GM21360 (cell line): ENCODE data around the gene OPA1.

Source experiments
- ATAC-seq: cut with Tn5 transposase; IDR thresholded peaks from one replicate; pipeline ENCODE4 v1.9.1; 2021; ENCODE audit warnings: mild to moderate bottlenecking, moderate library complexity; ENCODE audit not compliant: unreplicated experiment

The OPA1 gene

GRCh38 chr3:193734737-193735366, 141.8 kb downstream of the OPA1 start:
- ATAC-seq: no peak

GRCh38 chr3:193735850-193736249, 142.8 kb downstream of the OPA1 start:
- ATAC-seq: no peak

DNA sequence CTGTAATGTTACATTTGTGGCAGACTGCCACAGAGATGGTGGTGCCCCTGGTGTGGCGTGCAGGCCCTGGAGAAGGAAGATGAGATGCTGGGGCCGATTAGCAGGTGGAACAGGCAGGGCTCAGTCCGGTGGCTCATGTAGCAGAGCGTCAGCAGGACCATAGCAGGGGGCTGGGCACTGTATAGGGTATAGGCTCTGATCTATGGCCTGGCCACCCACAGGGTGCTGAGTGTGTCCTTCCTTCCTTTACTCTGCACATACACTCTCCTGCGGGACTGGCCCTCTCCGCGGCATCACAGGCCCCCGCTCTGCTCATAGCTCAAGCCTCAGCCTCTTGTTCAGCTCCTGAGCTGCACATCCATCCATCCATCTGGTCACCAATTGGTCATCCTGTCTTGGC, 143.6 kb downstream of the OPA1 start:
- ATAC-seq: no peak

DNA sequence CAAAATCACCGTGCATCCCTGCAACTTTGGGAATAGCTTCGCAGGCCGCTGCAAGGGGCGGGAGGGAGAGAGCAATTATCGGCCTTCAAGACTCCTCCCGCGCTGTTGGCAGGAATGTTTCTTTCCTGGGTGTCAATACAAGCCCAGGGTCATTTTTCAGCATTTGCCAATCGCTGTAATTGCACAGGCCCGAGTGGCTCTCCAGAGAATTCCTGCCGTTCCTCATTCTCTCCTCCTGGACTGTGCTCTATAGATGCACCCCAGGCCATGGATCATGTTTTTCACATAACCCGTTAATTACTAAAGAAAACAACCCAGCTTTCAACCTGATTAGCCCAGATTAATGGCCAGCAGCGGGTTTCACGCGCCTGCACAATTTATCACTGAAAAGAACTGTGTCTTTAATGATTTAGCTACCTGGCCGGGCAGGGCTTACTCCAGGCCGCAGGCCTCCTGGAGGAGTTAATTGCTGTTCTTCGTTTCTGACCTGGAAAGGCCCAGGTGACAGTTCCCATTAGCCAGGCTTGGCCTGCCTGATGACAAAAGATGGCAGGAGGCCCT, 144.3 kb downstream of the OPA1 start:
- no peak for ATAC-seq

DNA sequence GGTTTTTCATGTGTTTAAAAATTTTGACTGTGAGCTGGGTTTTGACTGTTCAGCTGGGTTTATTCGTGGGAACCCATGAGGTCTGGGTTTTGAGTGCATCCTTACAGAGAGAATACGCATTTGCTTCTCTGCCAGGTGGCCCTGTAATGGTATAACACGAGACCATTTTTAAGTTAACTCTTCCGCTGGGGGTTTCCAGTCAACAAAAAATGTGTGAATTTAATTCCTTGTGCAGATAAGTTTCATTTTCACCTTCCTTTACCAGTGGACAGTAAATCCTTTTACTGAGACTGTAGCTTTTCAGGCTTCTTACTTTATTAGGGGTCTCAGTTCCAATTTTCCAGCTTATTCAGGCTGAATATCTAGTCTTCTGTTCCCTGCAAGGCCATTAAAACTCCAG, 149.6 kb downstream of the OPA1 start:
- peak; percentile 83 for ATAC-seq

DNA sequence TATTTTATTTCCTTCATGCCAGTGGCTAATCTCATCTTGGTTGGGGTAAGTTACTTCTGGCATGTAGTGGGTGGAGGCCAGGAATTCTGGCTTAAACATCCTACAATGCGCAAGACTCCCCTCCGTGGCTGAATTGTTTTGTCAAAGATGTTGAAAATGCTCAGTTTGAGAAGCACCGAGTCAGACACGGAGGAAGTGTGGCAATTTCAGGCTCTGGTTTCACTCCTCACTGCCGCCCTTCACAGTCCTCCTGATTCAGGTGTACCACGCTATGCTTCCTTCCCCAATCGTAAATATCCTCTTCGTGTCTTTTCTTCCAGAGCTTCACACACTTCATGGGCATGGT, 150.7 kb downstream of the OPA1 start:
- peak; percentile 57 for ATAC-seq

DNA sequence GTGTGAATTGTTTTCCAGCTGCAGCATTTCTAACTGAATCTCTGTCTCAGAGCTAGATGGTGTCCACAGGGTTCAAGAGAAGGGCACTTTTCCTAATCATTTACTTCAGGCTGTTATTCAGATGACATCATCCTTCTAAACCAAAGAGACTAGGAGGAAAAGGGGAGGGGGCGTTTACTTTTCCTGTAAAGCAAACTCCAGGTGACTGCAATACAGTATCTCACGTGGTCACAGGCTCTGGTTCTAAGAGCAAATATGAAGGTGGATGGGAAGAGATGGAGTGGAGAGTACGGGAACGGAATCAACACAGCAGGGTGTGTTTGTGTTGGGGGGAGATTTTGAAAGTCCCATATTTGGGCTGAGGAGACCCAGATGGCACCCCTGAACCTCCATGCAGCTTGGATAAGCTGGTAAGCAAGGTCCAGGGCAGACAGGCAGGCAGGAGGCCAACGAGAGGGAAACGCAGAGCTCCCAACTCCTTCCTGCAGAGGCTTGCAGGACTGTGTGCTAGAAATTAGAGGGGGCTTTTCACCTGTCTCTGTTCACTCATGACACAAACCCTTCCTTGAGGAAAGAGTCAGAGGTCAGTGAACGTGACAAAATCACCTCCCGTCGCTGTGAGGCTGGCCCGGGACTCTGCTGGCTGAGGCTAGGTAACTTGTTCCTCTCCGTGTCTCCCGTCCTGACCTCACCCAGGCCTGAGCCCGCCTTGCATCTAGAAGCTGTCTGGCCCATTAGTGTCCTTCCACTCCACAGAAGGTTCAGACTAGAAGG, 151.2 kb downstream of the OPA1 start:
- peak; percentile 2 for ATAC-seq

- no peak for ATAC-seq
Measured at GRCh38 chr3:193744822-193745684, 152.0 kb downstream of the OPA1 start.

DNA sequence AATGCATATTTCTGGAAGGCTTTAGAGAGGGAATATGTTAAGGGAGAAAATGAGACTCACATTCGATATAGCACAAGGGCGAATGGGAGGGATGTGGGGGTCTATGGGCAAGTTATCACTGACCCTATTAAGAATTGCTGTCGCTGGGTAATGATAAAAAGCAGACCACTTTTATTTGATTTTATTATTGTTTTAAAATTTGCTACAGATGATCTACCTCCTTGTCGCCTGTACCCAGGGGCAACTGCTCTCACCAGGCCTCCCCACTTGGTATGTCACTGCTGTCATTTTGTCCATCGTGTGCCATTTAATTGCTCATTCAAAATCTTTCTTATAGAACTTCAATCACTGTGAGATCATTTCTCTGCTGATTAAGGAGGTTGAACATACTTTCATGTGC, 153.8 kb downstream of the OPA1 start:
- ATAC-seq: no peak
